ENCODE data around the gene OCIAD1.
"Not testable (repeated sequence)": the region's sequence is repeated elsewhere in the genome, so short reads cannot be mapped to it uniquely, and the experiment has no call there.

OCIAD1 gene

GRCh38 chr4:48830706-48831531 is at the start of gene OCIAD1:
OCIAD1 (plus strand) TSS chr4:48831088; CDS start chr4:48832625, 1,537 bp downstream.
- peak; percentile 99 for DNase-seq (ENCODE audit: low read depth)

- no peak for DNase-seq (ENCODE audit: low read depth)
Observed at GRCh38 chr4:48781968-48782367, 48.9 kb upstream of the OCIAD1 start.

GRCh38 chr4:48785302-48785701 is 45.6 kb upstream of the OCIAD1 start:
- DNase-seq (ENCODE audit: low read depth), result no peak

GRCh38 chr4:48786549-48786948 is 44.3 kb upstream of the OCIAD1 start:
- peak; percentile 35 for DNase-seq (ENCODE audit: low read depth)

GRCh38 chr4:48787056-48787455 is 43.8 kb upstream of the OCIAD1 start:
- DNase-seq (ENCODE audit: low read depth), result no peak

- DNase-seq (ENCODE audit: low read depth), result no peak
Observed at GRCh38 chr4:48790561-48790960, 40.3 kb upstream of the OCIAD1 start.

- DNase-seq (ENCODE audit: low read depth), result no peak
Observed at GRCh38 chr4:48791313-48791712, 39.6 kb upstream of the OCIAD1 start.

GRCh38 chr4:48792348-48793006 is 38.4 kb upstream of the OCIAD1 start:
- peak; percentile 20 for DNase-seq (ENCODE audit: low read depth)

GRCh38 chr4:48795108-48795507 is 35.8 kb upstream of the OCIAD1 start:
- DNase-seq (ENCODE audit: low read depth), result no peak

- DNase-seq (ENCODE audit: low read depth), result no peak
Observed at GRCh38 chr4:48796191-48796926, 34.5 kb upstream of the OCIAD1 start.

- no peak for DNase-seq (ENCODE audit: low read depth)
Observed at GRCh38 chr4:48796927-48797679, 33.8 kb upstream of the OCIAD1 start.

- no peak for DNase-seq (ENCODE audit: low read depth)
Observed at GRCh38 chr4:48798117-48798516, 32.8 kb upstream of the OCIAD1 start.

- DNase-seq (ENCODE audit: low read depth), result no peak
Observed at GRCh38 chr4:48799157-48799556, 31.7 kb upstream of the OCIAD1 start.

GRCh38 chr4:48800155-48800554 is 30.7 kb upstream of the OCIAD1 start:
- DNase-seq (ENCODE audit: low read depth), result not testable (repeated sequence)

- no peak for DNase-seq (ENCODE audit: low read depth)
Observed at GRCh38 chr4:48801016-48801715, 29.7 kb upstream of the OCIAD1 start.

- DNase-seq (ENCODE audit: low read depth), result no peak
Observed at GRCh38 chr4:48804584-48805301, 26.1 kb upstream of the OCIAD1 start.

GRCh38 chr4:48812866-48813265 is 18.0 kb upstream of the OCIAD1 start:
- no peak for DNase-seq (ENCODE audit: low read depth)

GRCh38 chr4:48813964-48814363 is 16.9 kb upstream of the OCIAD1 start:
- DNase-seq (ENCODE audit: low read depth), result no peak

GRCh38 chr4:48815483-48815882 is 15.4 kb upstream of the OCIAD1 start:
- no peak for DNase-seq (ENCODE audit: low read depth)

GRCh38 chr4:48816297-48816696 is 14.6 kb upstream of the OCIAD1 start:
- not testable (repeated sequence) for DNase-seq (ENCODE audit: low read depth)

GRCh38 chr4:48816971-48817370 is 13.9 kb upstream of the OCIAD1 start:
- DNase-seq (ENCODE audit: low read depth), result no peak

Measured in amniotic epithelial cell (primary cell).